SHP77 treated with DMSO at 0.1 percent for 48 hours (cell line): Measurements from ENCODE around the gene DLG5.

Experiments used
- DNase-seq: peaks from one replicate; lab custom pipeline; 2025; lab: John Stamatoyannopoulos, UW

DLG5 gene

DNA sequence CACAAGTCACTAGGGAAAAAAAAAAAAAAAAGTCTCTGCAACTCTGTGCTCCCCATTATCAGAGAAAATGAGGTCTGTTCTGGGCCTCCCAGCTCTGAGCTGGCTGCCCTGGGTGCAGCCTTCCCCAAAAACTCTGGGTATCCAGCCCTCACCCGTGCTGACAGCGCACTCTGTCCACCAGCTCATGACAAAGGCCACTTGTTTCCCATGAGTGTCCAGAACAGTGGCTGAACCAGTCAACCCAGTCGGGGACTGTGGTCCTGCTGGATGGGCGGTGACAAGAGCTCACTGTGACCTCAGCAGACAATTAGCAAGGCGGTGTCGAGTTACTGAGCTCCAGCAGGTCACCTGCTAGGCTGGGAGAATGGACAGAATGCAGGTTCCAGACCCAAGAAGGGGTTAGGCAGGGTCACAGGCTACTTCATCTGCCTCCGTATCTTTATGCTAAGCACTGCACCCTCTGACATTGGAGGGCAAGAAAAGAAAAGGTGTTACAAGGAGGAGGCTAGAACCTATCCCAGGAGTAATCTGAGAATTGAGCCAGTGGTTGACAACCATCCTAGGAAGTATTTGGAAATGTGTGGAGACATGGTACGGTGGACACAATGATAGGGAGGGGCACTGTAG lies 37.2 kb downstream of the DLG5 start:
- DNase-seq, result no peak

DNA sequence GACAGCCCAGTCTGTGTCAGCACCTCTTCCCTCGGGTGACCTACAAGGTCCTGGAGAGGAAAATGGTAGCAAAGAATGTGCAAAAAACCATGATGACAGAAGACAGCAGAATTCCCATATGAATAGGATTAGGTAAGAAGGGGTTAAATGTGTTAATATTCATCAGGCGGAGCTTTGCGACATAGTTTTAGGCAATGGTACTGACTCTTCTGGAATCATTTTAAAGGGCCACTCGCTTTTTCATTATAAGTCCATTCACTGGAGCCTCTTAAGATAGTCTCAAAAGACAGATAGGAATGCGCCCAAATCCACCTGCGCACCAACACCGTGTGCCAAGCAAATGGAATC lies 38.2 kb downstream of the DLG5 start:
- DNase-seq, result no peak

DNA sequence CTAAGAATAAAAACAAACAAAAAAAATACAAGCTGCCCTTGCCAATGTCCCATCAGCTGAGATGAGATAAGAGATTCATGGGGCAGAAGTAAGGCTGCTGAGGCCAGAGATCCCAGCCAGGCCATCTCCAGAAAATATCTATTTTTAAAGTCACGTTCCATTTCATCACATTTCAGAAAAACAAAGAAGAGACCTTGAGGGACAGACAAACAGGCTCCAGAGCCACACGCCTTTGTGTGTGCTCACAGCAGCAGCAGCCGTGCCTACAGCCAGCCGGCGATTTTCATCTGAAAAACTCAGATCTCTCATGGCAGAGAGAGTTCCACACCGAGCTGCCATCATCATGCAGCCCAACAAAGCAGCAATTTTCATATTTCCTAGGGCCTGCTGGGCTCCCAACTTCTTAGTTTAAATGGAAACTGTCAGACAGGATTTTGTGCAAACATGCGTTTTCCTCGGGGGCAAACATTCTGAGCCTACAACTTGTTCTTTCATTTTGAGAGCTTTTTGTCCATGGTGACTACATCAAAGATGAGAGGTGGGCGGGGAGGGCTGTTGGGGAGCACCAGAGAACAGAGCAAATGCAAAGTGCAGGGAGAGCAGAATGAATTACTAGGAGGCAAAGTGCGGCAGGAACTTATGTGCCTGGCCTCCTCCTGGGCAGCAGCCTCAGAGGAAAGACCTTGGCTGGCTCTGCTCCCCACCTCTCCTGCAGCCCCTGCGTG lies 38.8 kb downstream of the DLG5 start:
- no peak for DNase-seq

DNA sequence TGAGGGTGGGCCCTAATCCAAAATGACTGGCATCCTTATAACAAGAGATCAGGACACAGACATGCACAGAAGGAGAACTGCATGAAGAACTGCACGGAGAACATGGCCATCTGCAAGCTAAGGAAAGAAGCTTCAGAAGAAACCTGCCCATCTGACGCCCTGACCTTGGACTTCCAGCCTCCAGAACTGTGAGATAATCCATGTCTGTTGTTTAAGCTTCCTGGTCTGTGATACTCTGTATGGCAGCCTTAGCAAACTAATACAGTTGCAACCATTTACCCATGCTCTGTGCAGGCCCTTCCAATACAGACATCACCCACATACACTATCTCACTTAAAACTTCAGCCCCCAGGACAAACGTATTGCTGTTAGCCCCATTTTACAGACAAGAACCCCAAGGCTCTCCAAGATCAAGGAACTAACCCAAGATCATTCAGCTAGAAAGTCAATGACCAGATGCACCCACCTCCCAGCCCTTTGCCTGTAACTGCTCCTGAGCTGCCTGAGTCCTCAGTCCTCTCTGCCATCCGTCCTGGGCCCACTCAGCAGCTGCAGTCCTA lies 39.7 kb downstream of the DLG5 start:
- no peak for DNase-seq

DNA sequence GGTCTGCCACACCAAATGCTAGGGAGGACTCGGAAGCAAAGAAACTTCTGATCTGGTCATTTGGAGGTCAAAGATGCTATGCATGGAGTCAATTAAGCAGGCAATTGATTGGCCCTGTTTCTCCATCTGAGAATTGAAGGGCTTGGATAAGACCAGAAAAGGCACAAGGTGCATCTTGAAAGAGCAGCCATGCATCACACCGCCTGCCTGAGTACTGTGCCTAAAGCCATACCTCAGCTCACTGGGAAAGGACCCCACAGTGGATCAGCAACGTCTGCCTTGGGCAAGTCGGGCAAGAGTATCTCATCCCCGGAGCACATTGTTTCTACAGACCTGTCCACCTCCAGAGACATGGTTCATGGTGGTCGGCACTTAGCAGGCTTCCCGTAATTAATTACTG lies 42.4 kb downstream of the DLG5 start:
- DNase-seq, result no peak

DNA sequence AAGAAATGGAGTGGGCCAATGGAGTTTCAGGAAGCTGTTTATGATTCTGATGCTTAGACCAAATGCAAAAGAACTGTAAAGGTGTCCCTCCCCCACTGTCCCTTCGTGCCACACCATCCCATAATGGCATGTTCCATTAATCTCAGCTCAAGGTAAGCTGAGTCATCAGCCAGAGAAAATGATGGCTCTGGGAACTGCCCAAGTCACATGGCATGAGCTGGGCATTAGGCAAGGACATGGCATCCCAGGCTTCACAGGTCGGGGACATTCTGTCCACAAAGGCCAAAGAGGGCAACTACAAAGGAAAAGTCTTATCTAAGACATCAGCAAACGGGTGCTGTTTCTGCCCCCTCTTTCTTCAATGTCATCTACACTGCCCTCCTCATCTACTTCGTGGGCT lies 44.9 kb downstream of the DLG5 start:
- no peak for DNase-seq

DNA sequence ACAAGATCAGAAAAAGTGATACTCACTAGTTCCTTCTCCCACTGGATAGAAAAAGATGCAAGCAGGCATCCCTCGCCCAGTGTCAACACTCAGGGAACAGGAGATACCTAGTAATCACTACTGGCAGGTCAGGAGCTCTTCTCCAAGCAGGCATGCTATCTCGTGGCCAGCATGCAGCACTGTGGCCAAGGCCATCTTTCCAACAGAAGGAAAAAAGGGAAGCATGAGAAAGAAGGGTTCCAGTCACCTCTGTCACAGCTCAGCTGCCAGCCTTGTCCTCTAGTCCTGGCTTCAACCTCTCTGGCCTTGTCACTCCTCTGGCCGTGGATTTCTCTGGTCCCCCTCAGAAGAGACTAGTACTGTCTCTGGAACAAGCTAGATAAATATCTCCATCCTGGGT lies 45.3 kb downstream of the DLG5 start:
- no peak for DNase-seq

DNA sequence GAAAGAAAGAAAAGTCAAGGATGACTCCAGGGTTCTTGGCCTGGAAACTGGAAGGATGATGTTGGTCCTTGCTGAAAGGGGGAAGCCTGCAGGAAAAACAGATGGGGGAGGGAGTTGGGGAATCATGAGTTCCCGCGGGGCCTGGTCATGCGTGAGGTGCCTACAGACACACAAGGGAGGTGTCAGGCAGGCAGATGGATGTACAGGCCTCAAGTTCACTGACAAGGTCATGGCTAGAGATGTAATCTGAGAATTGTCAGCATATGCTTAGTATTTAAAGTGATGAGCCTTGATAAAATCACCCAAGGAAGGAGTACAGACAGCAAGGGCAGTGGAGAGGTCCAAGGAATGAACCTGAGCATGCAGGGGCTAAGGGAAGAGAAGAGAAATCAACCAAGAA lies 46.8 kb downstream of the DLG5 start:
- DNase-seq, result no peak

DNA sequence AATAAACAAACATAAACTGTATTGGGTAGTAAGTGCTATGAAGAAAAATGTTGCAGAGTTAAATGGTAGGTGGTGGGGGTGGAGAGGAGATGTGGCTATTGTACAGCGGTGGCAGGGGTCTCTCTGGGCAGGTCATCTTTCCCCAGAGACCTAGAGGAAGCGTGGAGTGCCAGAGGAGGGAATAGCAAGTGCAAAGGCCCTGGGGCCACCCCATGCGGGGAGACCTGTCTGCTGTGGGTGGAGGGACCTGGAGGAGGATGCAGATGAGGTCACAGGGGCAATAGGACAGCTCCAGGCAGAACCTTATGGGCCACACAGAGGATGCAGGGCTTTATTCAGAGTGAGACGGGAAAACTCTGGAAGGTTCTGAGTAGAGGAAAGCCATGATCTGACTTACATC lies 47.5 kb downstream of the DLG5 start:
- DNase-seq, result no peak

DNA sequence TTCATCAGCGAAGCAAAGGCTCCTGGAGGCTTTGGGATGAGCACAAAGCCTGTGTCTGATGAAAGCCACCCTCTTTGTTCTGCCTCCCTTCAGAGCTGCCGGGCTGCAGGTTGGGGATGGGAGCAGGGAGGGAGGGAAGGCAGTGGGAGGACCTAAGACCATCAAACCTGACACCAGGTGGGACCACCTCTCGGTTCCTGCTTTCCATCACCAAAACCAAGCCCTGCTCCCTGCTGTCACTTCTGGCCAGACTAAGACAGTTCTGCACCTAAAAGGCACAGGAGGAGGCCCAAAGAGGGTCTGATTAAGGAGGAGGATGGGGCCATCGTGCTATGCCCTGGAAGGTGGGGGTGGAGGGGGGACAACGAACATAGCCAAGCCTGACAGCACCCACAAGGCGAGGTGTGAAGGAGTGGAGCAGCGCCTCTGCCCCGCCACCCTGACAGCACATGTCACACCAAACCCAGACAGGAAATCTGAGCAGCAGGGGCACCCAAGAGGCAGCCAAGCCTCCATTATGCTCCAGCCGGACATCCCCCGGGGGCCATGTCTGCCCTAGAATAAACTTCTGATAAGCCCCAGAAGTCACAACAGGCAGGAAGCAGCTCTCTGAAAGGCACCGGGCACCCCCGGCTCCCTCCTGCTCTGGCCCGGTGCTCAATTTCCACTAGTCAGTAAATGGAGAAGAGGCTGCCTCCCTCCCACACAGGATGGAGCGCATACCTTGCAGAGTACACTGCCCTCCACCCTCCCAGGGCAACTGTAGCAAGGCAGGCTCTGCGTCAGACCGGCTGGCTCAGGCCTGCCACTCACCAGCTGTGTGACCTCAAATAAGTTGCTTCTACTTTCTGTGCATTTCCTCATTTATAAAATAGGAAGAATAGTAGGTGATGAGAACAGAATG lies 48.9 kb downstream of the DLG5 start:
- no peak for DNase-seq

DNA sequence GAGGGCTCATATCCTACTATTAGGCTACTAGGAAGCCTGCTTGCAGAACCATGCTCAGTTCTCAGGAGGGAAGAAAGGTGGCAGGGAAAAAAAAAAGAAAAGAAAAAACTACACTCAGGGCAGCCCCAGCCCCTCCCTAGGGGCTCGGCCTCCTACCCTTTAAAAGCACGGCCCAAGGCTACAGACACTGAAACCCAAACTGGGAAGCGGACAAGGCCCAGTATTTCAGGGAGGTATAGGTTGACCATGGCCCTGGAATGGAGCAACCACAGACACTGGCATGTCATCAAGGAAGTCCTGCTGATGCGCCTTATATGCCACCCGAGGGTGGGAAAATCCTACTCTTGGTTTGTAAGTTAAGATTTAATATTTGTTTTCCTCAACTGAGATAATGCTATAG lies 50.8 kb downstream of the DLG5 start:
- DNase-seq, result no peak

DNA sequence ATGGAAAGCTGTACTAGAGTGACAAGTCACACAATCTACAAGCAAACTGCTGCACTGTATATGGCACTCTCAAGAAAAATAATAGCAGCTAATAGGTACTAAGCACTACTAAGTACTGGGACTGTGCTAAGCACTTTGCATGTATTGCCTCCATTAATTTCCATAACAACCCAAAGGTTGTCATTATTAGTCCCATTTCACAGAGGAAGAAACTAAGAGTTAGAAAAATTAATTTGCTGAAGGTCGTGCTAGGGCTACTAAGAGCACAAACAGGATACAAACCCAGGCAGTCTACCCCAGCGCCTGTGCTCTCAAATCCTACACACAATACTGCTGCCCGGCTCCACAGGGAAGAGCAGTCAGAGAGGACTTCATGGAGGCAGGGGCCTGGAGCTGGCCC lies 51.7 kb downstream of the DLG5 start:
- no peak for DNase-seq

DNA sequence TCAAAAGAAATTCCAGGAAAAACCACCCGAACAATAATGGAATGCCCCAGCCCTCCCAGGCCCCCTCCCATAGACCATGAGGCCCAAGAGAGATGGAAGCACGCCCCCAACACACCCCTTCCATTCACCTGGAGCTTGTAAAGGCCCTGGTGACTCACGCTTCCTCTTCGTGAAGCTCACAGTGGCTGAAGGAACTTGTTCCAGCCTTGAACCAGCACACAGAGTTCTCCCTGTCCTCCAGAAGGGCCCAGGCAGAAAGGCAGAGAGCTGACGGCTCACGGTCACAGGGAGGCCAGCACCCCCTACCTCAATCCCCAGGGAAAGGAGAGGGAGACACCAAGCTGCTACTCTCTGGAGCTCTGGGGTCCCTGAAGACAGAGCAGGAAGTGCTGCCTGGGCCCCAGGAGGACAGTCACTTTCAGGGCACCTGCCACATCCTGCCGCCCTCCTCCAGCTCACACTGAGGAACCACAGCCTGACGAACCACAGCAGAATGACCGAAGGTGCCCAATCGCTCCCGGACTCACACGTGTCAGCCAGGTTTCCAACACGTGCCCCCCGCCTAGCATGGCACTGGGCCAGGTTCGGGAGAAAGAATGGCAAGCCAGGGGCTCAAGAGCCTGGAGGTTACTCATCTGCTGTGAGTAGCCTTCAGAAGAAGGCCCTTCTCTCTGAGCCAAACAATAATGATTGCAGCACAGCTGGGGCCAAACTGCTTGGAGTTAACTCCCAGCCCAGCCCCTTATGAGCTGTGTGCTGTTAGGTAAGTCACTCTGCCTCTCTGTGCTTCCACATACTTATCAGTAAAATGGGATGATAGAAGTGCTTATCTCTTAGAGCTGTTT lies 52.8 kb downstream of the DLG5 start:
- DNase-seq, result no peak

DNA sequence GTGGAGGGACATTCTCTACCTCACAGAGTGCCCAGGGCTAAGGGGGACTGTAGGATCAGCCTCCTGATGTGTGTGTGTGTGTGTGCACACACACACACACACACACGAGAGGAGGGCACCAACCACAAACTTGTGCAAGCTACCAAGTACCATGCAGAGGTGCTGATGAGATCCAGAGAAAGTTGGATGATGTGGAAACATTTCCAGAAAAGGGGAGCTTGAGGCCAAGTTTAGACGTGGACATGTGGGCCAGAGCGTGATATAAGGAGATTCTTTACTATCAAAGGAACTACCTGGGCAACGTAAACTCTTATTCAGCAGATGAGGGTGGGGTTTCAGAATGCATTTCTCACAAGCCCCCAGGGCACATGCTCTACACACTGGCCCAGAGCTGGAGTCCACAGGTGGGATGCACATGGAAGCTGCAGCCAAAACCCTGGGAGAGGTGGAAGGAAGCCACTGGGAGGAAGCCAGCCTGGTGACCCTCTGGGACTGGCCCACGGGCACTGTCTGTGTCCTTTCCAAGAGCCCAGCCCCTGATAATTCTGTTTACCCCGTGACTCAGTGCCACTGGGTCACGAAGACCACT lies 53.5 kb downstream of the DLG5 start:
- no peak for DNase-seq

DNA sequence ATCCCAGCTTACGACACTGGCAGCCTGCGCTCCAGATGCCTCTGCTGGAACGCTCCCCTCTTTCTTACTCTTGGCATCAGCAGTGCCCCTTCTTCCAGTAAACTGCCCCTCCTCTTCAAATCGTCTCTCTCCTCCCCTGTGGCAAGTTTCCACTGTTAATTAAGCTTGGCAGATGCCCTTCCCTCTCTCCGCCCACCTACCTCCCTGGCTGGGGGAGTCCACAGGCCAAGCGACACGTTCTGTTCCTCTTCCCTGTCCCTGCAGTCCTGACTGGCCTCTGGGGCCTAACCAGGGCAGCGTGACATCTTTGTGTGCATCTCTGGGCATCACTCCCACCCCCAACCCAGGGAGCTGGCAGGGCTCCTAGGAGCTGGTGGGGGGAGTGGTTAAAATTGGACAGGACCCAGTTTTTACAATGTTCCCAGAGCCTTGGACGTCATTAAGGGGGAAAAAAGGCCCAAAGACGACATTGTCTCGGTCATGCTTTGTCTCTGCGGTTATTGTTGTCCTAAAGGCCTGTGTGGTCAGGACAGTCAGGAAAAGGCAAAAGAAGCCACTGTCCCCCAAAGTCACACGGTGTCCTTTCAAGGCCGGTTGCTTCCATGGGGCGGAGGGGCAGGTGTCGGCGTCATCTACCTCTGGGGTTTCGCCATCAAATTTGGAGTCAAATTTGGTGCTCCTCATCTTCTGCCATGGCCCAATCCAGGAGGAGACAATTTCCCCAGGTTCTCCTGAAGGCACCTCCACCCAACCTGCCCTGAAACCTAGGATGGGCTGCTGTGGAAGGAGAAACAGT lies 54.2 kb downstream of the DLG5 start:
- DNase-seq, result no peak

DNA sequence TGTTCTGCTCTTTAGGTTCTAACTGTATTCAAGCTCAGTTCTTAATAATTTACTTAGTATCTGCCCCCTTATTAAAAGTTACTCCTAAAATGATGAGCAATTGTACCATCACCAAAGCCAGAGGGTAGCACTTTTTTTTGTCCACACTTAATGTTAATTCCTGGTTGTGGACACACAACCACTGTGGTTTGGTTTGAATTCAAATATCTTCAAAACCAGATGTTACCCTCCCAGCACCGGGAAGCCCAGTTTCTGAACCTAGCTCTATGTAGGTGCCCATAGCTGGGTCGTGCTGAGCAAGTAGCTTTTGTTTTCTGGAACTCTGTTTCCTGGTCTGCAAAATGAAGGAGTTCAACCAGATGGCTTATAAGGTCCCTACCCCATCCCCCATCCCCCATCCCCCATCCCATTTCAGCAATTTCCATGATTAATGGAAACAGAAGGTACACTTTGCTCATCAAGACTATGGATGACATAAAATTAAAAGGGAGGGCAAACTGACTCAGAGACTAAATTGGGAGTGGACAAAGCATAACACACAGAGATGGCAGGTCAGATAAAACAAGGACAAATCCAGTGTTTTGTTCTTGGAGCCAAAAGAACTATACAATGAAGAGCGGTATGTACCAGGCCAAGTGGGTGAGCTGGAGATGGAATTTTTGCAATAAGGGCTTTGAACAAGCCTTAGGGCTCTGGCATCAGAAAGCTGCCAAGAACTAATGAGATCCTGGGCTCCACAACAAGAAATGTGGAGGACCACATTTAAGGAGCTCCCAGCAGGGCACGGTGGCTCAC lies 56.7 kb downstream of the DLG5 start:
- no peak for DNase-seq

DNA sequence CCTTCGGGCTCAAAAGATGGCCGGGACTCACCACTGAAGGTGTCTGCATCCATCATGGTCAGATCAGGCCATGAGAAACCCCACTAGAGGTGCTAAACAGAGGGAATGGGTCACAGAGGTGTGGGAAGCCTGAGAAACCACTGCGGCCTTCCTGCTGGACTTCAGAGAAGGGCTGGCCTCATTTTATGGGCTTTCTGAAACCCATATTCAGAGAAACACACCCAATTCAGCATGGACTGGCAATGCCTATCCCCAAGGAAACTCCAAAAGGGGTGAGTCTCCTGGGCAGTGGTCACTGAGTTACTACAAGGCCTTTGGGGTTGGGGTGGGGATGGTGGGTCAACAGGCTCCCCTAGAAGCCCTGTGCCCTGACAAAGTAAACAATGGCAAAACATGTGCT lies 58.0 kb downstream of the DLG5 start:
- DNase-seq, result no peak

DNA sequence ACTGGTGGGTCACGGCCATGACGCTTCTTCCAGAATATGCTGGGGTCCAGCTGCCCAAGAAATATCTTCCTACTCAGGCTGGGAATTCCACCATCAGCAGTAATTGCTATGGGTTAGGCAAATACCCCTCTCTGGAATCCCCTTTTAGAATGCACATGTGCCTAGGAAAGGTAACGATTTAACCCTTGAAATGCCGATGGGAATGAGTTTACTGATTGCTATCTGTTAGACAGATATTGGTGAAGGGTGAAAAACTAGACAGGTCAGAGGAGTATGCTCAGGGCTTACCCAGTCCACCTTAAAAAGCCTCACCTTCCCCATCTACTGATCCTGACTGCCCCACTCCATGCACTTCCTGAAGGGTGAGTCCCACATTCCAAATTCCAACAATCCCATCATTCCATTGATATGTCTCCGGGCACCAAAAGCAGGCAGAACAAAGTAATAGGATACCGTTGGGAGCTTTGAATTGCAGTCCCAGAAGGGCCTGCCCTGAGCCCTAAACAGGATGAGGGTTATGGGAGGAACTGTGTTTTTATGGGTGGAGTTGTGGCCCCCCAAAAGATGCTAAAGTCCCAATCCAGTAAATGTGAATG lies 59.3 kb downstream of the DLG5 start:
- no peak for DNase-seq

DNA sequence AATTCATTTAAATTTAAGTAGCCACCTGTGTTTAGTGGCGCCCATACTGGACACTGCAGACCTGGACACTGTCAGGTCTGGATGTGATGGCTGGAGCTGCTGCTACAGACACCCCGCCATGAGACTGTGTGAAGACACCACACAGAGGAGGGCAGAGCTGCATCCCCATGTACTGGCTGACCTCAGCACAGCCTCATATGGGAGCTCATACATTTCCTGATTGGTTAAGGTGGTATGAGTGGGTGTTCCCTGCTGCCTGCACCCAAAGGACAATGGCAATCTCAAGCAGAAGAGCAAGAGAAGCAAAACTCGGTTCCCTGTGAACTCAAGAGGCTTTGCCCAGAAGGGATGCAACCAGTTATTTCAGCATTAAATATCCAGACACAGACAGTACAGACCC lies 60.0 kb downstream of the DLG5 start:
- no peak for DNase-seq
